ENCODE results near the gene GJD3. TPM values are rescaled to one million over a fixed set of nuclear protein-coding genes. Genes with fewer than 3 reads are reported as not detected.
A peak's percentile ranks its signal among the peaks of the same experiment; 100 is the strongest.

GJD3 gene
- total RNA-seq, 4 donors from 2014 or later = 1.6 to 3.4 (median 1.7) TPM

- TF ChIP-seq CTCF (IDR thresholded peaks at IDR 0.05) = no peak
- TF ChIP-seq POLR2A (IDR thresholded peaks at IDR 0.05) = no peak
- DNase-seq = peak in 1 of 2 donors; percentile 44
- H3K27me3 ChIP-seq = no peaks in the 10 kb centered on the region
- WGBS, 2 donors = 75 to 92% methylated on average over 8 of the region's 10 CpGs
- no peak overlapping the region for H3K4me3 ChIP-seq (replicated peaks in 1 of 3)
- no peaks in the 10 kb centered on the region for H3K36me3 ChIP-seq
- peaks cover 91 to 100% of the 10 kb centered on the region in 2 donors for H3K4me1 ChIP-seq
- H3K27ac ChIP-seq = peak overlapping the region; percentile 83 to 90 (median 89)
- intact Hi-C loops (cut with DNase I) = no loop called here
- H3K9me3 ChIP-seq = no peaks in the 10 kb centered on the region
Measured at GRCh38 chr17:40330850-40331470, 33.6 kb downstream of the GJD3 start.

- Histone ChIP-seq H3K36me3 (no peaks in the 10 kb centered on the region), H3K4me1 (peaks cover 96 to 100% of the 10 kb centered on the region in 2 donors), H3K9me3 (no peaks in the 10 kb centered on the region), H3K27me3 (no peaks in the 10 kb centered on the region), H3K4me3 (replicated peaks in 1 of 3) (no peak overlapping the region), H3K27ac (peak overlapping the region; percentile 83 to 90 (median 89))
- intact Hi-C loops (cut with DNase I) = no loop called here
- 27 to 29% methylated on average over 9 to 11 of the region's 11 CpGs for WGBS, 2 donors
- TF ChIP-seq POLR2A (IDR thresholded peaks at IDR 0.05) = no peak
- no peak for TF ChIP-seq CTCF (IDR thresholded peaks at IDR 0.05)
- peak; percentile 94 to 95 for DNase-seq
Measured at GRCh38 chr17:40329839-40330794, 34.4 kb downstream of the GJD3 start.

- intact Hi-C loops (cut with DNase I) = no loop called here
- peak overlapping the region in 2 of 3 donors; percentile 93 to 96 for H3K27ac ChIP-seq
Measured at GRCh38 chr17:40328386-40328766, 36.2 kb downstream of the GJD3 start.

GRCh38 chr17:40327735-40328385, 36.7 kb downstream of the GJD3 start:
- H3K9me3 ChIP-seq = no peaks in the 10 kb centered on the region
- intact Hi-C loops (cut with DNase I) = no loop called here
- H3K27ac ChIP-seq = peak overlapping the region in 2 of 3 donors; percentile 93 to 96
- no peaks in the 10 kb centered on the region for H3K36me3 ChIP-seq
- WGBS, 2 donors = 10 to 29% methylated on average over 1 to 3 of the region's 3 CpGs
- peaks cover 87 to 100% of the 10 kb centered on the region in 2 donors for H3K4me1 ChIP-seq
- TF ChIP-seq POLR2A (IDR thresholded peaks at IDR 0.05) (no peak), CTCF (IDR thresholded peaks at IDR 0.05) (no peak)
- DNase-seq = no peak
- H3K4me3 ChIP-seq (replicated peaks in 1 of 3) = no peak overlapping the region
- no peaks in the 10 kb centered on the region for H3K27me3 ChIP-seq

More at GRCh38 chr17:40328386-40328766, 36.2 kb downstream of the GJD3 start:
- no peaks in the 10 kb centered on the region for H3K27me3 ChIP-seq
- TF ChIP-seq POLR2A (IDR thresholded peaks at IDR 0.05) = no peak
- TF ChIP-seq CTCF (IDR thresholded peaks at IDR 0.05) = no peak
- no peaks in the 10 kb centered on the region for H3K36me3 ChIP-seq
- DNase-seq = no peak
- peaks cover 87 to 100% of the 10 kb centered on the region in 2 donors for H3K4me1 ChIP-seq
- WGBS, 2 donors = 85 to 92% methylated on average over 2 of the region's 2 CpGs
- H3K9me3 ChIP-seq = no peaks in the 10 kb centered on the region
- no peak overlapping the region for H3K4me3 ChIP-seq (replicated peaks in 1 of 3)

Measured in thyroid gland (tissue), 4 donors.